GM23338 (cell line): ENCODE results near the gene CACNA2D3. TPM values are rescaled to one million over a fixed set of nuclear protein-coding genes. Genes with fewer than 3 reads are reported as not detected.
"Not testable (repeated sequence)": the region's sequence is repeated elsewhere in the genome, so short reads cannot be mapped to it uniquely, and the experiment has no call there.

Experiments
- ATAC-seq: fragments of 200-7000 bp; cut with Tn5 transposase; 3 replicates; pipeline ENCODE4 v1.9.1; 2020
- DNase-seq: peaks from one replicate; pipeline ENCODE4 v3.0.0-alpha.2; 2015; ENCODE audit warnings: low spot score
- H2AFZ ChIP-seq: fragments of 200-600 bp; sonication (generic); 2 replicates; pipeline ENCODE4 v1.8.0; 2016; ENCODE audit warnings: antibody characterized with exemption, mild to moderate bottlenecking, moderate library complexity
- H3F3A ChIP-seq: fragments of 200-600 bp; sonication (generic); replicated peaks from 2 replicates; pipeline ENCODE4 v1.8.0; 2017; ENCODE audit warnings: antibody characterized with exemption, mixed run types, low read depth
- H3K27ac ChIP-seq: fragments of 200-600 bp; sonication (generic); 2 replicates; pipeline ENCODE4 v1.6.1; 2016; ENCODE audit warnings: low read depth
- H3K27me3 ChIP-seq: fragments of 200-600 bp; sonication (generic); 2 replicates; pipeline ENCODE4 v1.8.0; 2016; ENCODE audit warnings: mild to moderate bottlenecking, mixed run types, moderate library complexity; ENCODE audit not compliant: insufficient read depth
- H3K36me3 ChIP-seq: fragments of 200-600 bp; sonication (generic); 2 replicates; pipeline ENCODE4 v1.8.0; 2016; ENCODE audit warnings: mild to moderate bottlenecking; ENCODE audit not compliant: insufficient read depth
- H3K4me1 ChIP-seq: fragments of 200-600 bp; sonication (generic); 2 replicates; pipeline ENCODE4 v1.8.0; 2016; ENCODE audit warnings: mild to moderate bottlenecking, moderate library complexity; ENCODE audit not compliant: insufficient read depth
- H3K4me2 ChIP-seq: fragments of 200-600 bp; sonication (generic); 2 replicates; pipeline ENCODE4 v1.7.1; 2017; ENCODE audit warnings: mixed run types
- H3K4me3 ChIP-seq: fragments of 200-600 bp; sonication (generic); 2 replicates; pipeline ENCODE4 v1.6.1; 2016; ENCODE audit warnings: mixed run types
- H3K79me2 ChIP-seq: fragments of 200-600 bp; sonication (generic); replicated peaks from 2 replicates; pipeline ENCODE4 v1.8.0; 2017; ENCODE audit warnings: mild to moderate bottlenecking; ENCODE audit not compliant: insufficient read depth
- H3K9me2 ChIP-seq: fragments of 200-600 bp; sonication (generic); 2 replicates; pipeline ENCODE4 v1.8.0; 2017; ENCODE audit not compliant: insufficient read depth
- H4K20me1 ChIP-seq: fragments of 200-600 bp; sonication (generic); replicated peaks from 2 replicates; pipeline ENCODE4 v1.8.0; 2017; ENCODE audit warnings: mild to moderate bottlenecking; ENCODE audit not compliant: insufficient read depth
- H3K27ac Mint-ChIP-seq: 2 replicates; pipeline ENCODE4 v1.8.0; 2020; ENCODE audit warnings: inconsistent platforms, mild to moderate bottlenecking, moderate library complexity, mixed read lengths
- H3K27me3 Mint-ChIP-seq: 3 replicates; pipeline ENCODE4 v1.8.0; 2022; ENCODE audit warnings: low read depth, mild to moderate bottlenecking, moderate library complexity, mixed read lengths, inconsistent platforms; ENCODE audit not compliant: insufficient read depth, poor library complexity
- H3K36me3 Mint-ChIP-seq: 3 replicates; pipeline ENCODE4 v1.8.0; 2021; ENCODE audit warnings: low read depth, mild to moderate bottlenecking, inconsistent platforms, moderate library complexity, mixed read lengths
- H3K4me1 Mint-ChIP-seq: 3 replicates; pipeline ENCODE4 v1.8.0; 2020; ENCODE audit warnings: mild to moderate bottlenecking, inconsistent platforms, mixed read lengths
- H3K4me3 Mint-ChIP-seq: 3 replicates; pipeline ENCODE4 v1.8.0; 2021; ENCODE audit warnings: moderate library complexity, mild to moderate bottlenecking, inconsistent platforms, mixed read lengths
- H3K9me3 Mint-ChIP-seq: 3 replicates; pipeline ENCODE4 v1.8.0; 2020; ENCODE audit warnings: moderate library complexity, mild to moderate bottlenecking, inconsistent platforms, mixed read lengths
- CREB1 ChIP-seq: fragments of 250-450 bp; sonication (Bioruptor Pico); IDR thresholded peaks from 2 replicates; pipeline ENCODE4 v1.5.0; 2020; ENCODE audit warnings: low read depth, mild to moderate bottlenecking, moderate library complexity
- NANOG ChIP-seq: IDR thresholded peaks from 2 replicates; pipeline ENCODE4 v1.6.1; 2016; ENCODE audit warnings: antibody characterized with exemption, borderline replicate concordance
- POLR2AphosphoS5 ChIP-seq: IDR thresholded peaks from 2 replicates; pipeline ENCODE4 v1.6.1; 2016; ENCODE audit warnings: antibody characterized with exemption, low read depth
- ZNF331 ChIP-seq: fragments of 250-450 bp; sonication (Bioruptor Pico); IDR thresholded peaks from 2 replicates; pipeline ENCODE4 v1.5.0; 2020; ENCODE audit warnings: low read depth, mild to moderate bottlenecking, moderate library complexity
- polyA plus RNA-seq: library from polyadenylated mRNA; unstranded; fragments of >200 nt; fragmentation: Nextera tagmentation; extraction: Ambion mirVana; gene quantifications from 2 replicates; pipeline ENCODE4 v1.2.1, GENCODE V29; 2016
- total RNA-seq: library from RNA; depleted of rRNA; stranded (reverse); fragments of >200 nt; shearing (Covaris generic); gene quantifications from 2 replicates; pipeline ENCODE4 v1.2.3, GENCODE V29; 2014
- TF ChIP-seq, protein P1 (sequence below): IDR thresholded peaks from 2 replicates; pipeline ENCODE4 v1.6.1; 2016; ENCODE audit warnings: antibody characterized with exemption

CACNA2D3 gene
- total and polyA plus RNA-seq, 2 experiments from 2014 or later: 2.2 to 2.3 TPM

DNA sequence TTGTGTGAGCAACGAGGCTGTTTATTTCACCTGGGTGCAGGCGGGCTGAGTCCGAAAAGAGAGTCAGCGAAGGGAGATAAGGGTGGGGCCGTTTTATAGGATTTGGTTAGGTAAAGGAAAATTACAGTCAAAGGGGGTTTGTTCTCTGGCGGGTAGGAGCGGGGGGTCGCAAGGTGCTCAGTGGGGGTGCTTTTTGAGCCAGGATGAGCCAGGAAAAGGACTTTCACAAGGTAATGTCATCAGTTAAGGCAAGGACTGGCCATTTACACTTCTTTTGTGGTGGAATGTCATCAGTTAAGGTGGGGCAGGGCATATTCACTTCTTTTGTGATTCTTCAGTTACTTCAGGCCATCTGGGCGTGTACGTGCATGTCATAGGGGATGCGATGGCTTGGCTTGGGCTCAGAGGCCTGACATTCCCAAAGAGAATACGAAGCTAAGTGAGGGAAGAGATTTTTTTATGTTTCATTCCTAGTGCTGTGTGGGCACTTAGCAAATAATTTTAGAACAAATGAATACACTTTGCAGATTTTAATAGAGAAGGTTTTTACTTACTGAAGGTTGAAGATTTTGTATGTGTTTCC, 517.5 kb downstream of the CACNA2D3 start:
- Histone ChIP-seq H3K4me2 (peak overlapping the region; percentile 91), H3K4me1 (peaks cover 29% of the 10 kb centered on the region), H3K27ac (peak overlapping the region; percentile 92), H3K4me3 (peak overlapping the region; percentile 86), H3K79me2 (peaks cover 75% of the 10 kb centered on the region), H3F3A (peaks cover 23% of the 10 kb centered on the region), H3K36me3 (peaks cover 36% of the 10 kb centered on the region)
- H3K27ac Mint-ChIP-seq, H3K27me3 ChIP-seq, H4K20me1 ChIP-seq, H2AFZ ChIP-seq, H3K4me3 Mint-ChIP-seq, H3K9me2 ChIP-seq: not testable (repeated sequence)
- ATAC-seq (peak; percentile 48), DNase-seq (peak; percentile 67)
- peaks cover 12% of the 10 kb centered on the region for H3K9me3 Mint-ChIP-seq
- H3K4me1 Mint-ChIP-seq: peaks cover 46% of the 10 kb centered on the region
- peaks cover 29% of the 10 kb centered on the region for H3K27me3 Mint-ChIP-seq
- H3K36me3 Mint-ChIP-seq: peaks cover 33% of the 10 kb centered on the region
- TF ChIP-seq NANOG: peak; percentile 86; the same call in 1 of the 2 replicates
- TF ChIP-seq, protein P1, sequence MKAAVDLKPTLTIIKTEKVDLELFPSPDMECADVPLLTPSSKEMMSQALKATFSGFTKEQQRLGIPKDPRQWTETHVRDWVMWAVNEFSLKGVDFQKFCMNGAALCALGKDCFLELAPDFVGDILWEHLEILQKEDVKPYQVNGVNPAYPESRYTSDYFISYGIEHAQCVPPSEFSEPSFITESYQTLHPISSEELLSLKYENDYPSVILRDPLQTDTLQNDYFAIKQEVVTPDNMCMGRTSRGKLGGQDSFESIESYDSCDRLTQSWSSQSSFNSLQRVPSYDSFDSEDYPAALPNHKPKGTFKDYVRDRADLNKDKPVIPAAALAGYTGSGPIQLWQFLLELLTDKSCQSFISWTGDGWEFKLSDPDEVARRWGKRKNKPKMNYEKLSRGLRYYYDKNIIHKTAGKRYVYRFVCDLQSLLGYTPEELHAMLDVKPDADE: 0 out of 2 replicates have a peak, but pooled peaks have one; percentile 26
- TF ChIP-seq POLR2AphosphoS5: peak; percentile 13; the same call in 1 of the 2 replicates
- peak; percentile 37; the same call in 1 of the 2 replicates for TF ChIP-seq CREB1 (CRISPR knock-in tag)

DNA sequence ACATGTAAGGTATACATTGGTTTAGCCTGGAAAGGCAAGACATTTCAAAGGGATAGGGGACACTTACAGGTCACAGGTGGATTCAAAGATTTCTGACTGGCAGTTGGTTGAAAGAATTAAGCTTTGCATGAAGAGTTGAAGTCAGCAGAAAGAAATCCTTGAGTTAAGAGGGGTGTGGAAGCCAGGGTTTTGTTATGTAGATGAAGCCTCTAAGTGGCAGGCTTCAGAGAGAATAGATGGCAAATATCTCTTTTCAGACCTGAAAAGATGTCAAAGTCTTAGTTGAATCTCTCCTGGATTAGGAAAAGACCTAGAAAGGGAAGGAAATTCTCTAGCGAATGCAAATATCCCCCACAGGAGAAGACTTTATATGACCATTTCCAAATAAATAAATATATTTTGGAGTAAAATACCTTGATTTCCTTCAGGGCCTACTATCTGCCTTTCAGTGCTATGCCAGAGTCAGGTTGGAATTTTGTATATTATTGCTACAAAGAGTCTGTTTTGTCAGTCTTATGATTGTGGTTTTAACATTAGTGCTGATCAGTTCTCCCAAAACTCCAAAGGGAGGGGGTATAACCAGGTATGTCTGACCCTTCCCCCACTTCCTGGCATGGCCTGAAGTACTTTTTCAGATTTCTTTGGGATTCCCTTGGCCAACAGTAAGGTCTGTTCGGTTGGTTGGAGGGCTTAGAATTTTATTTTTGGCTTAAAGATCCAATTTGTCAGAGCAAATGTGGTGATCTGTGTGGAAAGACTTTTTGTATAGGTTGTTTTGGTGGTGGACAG, 519.1 kb downstream of the CACNA2D3 start:
- H3K79me2 ChIP-seq: peaks cover 65% of the 10 kb centered on the region
- no peak overlapping the region for H2AFZ ChIP-seq
- H3K36me3 ChIP-seq: peaks cover 26% of the 10 kb centered on the region
- Mint-ChIP-seq H3K9me3 (peaks cover 26% of the 10 kb centered on the region), H3K4me1 (peaks cover 50% of the 10 kb centered on the region), H3K27me3 (peaks cover 31% of the 10 kb centered on the region), H3K36me3 (peaks cover 48% of the 10 kb centered on the region), H3K4me3 (peak overlapping the region; percentile 60), H3K27ac (peak overlapping the region; percentile 94)
- ATAC-seq (peak; percentile 92), DNase-seq (peak; percentile 91)
- H3K27me3 ChIP-seq: no peaks in the 10 kb centered on the region
- peaks cover 5% of the 10 kb centered on the region; the same call in 1 of the 2 replicates for H3K9me2 ChIP-seq
- H3K27ac ChIP-seq: peak overlapping the region; percentile 75
- 0 out of 2 replicates have a peak, but pooled peaks have one; percentile 31 for TF ChIP-seq POLR2AphosphoS5
- peak; percentile 90 for TF ChIP-seq NANOG
- no peak for TF ChIP-seq ZNF331 (CRISPR knock-in tag)
- TF ChIP-seq, protein P1: peak; percentile 37; the same call in 1 of the 2 replicates
- H3K4me2 ChIP-seq: peak overlapping the region; percentile 45
- no peaks in the 10 kb centered on the region; the same call in none of the 2 replicates for H4K20me1 ChIP-seq
- H3K4me3 ChIP-seq: peak overlapping the region; percentile 86
- H3F3A ChIP-seq: peaks cover 19% of the 10 kb centered on the region
- peaks cover 26% of the 10 kb centered on the region for H3K4me1 ChIP-seq
